K562 (cell line): ENCODE measurements around the gene PPP1R3E. TPM values are rescaled to one million over a fixed set of nuclear protein-coding genes. Genes with fewer than 3 reads are reported as not detected.
A peak's percentile ranks its signal among the peaks of the same experiment; 100 is the strongest.

Experiments used
- ATF1 ChIP-seq, 2 experiments: fragments of 450-650 bp in 1 of 2; IDR thresholded peaks; 2 replicates each; pipeline ENCODE4 v1.6.1; 2016; ENCODE audit warnings: missing compliant biosample characterization in 1 of 2, missing genetic modification characterization in 1 of 2
- E2F3 ChIP-seq: fragments of 250-450 bp; sonication (Bioruptor Pico); IDR thresholded peaks from 2 replicates; pipeline ENCODE4 v1.4.0; 2020; ENCODE audit warnings: mild to moderate bottlenecking
- ELF4 ChIP-seq: fragments of 450-650 bp; formaldehyde crosslinking; IDR thresholded peaks from 2 replicates; pipeline ENCODE4 v1.4.0; 2022; ENCODE audit warnings: missing genetic modification characterization
- FOXJ2 ChIP-seq: fragments of 200-800 bp; sonication (Bioruptor generic); IDR thresholded peaks from 2 replicates; pipeline ENCODE4 v1.6.1; 2016; ENCODE audit warnings: missing genetic modification characterization, missing compliant biosample characterization
- GATAD2A ChIP-seq: fragments of 450-650 bp; IDR thresholded peaks from 2 replicates; pipeline ENCODE4 v1.6.1; 2017
- HCFC1 ChIP-seq: IDR thresholded peaks from 2 replicates; pipeline ENCODE4 v1.6.1; 2012; ENCODE audit warnings: low read depth, low read length, improper control_type of control experiment
- HDAC8 ChIP-seq: fragments of 450-650 bp; IDR thresholded peaks from 2 replicates; pipeline ENCODE4 v1.6.1; 2016; ENCODE audit warnings: mild to moderate bottlenecking, missing genetic modification characterization, moderate library complexity, missing compliant biosample characterization
- KDM2B ChIP-seq: fragments of 250-450 bp; sonication (Bioruptor Pico); IDR thresholded peaks from 2 replicates; pipeline ENCODE4 v1.8.0; 2021; ENCODE audit warnings: mild to moderate bottlenecking, moderate library complexity
- NFE2 ChIP-seq: IDR thresholded peaks from 2 replicates; pipeline ENCODE4 v1.6.1; 2014; ENCODE audit warnings: antibody characterized with exemption, low read depth
- NFIC ChIP-seq: fragments of 450-650 bp; IDR thresholded peaks from 2 replicates; pipeline ENCODE4 v1.6.1; 2017; ENCODE audit warnings: mild to moderate bottlenecking, inconsistent platforms
- NFIX ChIP-seq: fragments of 250-450 bp; sonication (Bioruptor Pico); IDR thresholded peaks from 2 replicates; pipeline ENCODE4 v1.4.0; 2020; ENCODE audit warnings: low read depth, mild to moderate bottlenecking, moderate library complexity
- POLR2AphosphoS5 ChIP-seq: IDR thresholded peaks from 2 replicates; pipeline ENCODE4 v1.6.1; 2011; ENCODE audit warnings: mild to moderate bottlenecking, low read depth, low read length, moderate library complexity; ENCODE audit not compliant: control insufficient read depth, insufficient read depth
- RBM25 ChIP-seq: fragments of 200-400 bp; formaldehyde crosslinking; IDR thresholded peaks from 2 replicates; pipeline ENCODE4 v1.6.1; 2018; ENCODE audit warnings: low read length, low read depth, moderate library complexity; ENCODE audit not compliant: severe bottlenecking
- SNRNP70 ChIP-seq: fragments of 200-400 bp; formaldehyde crosslinking; optimal IDR thresholded peaks from 2 replicates; pipeline ENCODE3; 2017; ENCODE audit warnings: low read depth, low read length
- TOE1 ChIP-seq, 2 experiments: fragments of 450-650 bp in 1 of 2; sonication (generic) in 1 of 2; formaldehyde crosslinking in 1 of 2; IDR thresholded peaks; 2 replicates each; pipeline versions ENCODE4 v1.7.1 to v1.8.0; 2016 to 2022; ENCODE audit warnings: borderline replicate concordance in 2 of 2, mild to moderate bottlenecking in 2 of 2, antibody characterized with exemption in 1 of 2, inconsistent platforms in 1 of 2, low read depth in 1 of 2, missing genetic modification reagents in 1 of 2, moderate library complexity in 1 of 2
- YY1 ChIP-seq, 3 experiments: IDR thresholded peaks; 2 replicates each; pipeline ENCODE4 v1.6.1; 2011; ENCODE audit warnings: low read length in 2 of 3, mild to moderate bottlenecking in 2 of 3, moderate library complexity in 2 of 3, borderline replicate concordance in 1 of 3, control low read depth in 1 of 3, low read depth in 1 of 3; ENCODE audit not compliant: insufficient read depth in 3 of 3, insufficient replicate concordance in 2 of 3, control insufficient read depth in 1 of 3, insufficient read length in 1 of 3; ENCODE audit errors: extremely low read depth in 1 of 3
- ZC3H8 ChIP-seq: fragments of 450-650 bp; IDR thresholded peaks from 2 replicates; pipeline ENCODE4 v1.6.1; 2017
- ZNF24 ChIP-seq: fragments of 450-650 bp; IDR thresholded peaks from 2 replicates; pipeline ENCODE4 v1.6.1; 2016
- ZNF431 ChIP-seq: sonication (generic); formaldehyde crosslinking; IDR thresholded peaks from 2 replicates; pipeline ENCODE4 v1.8.0; 2022; ENCODE audit warnings: mild to moderate bottlenecking, missing genetic modification reagents
- polyA plus RNA-seq, 8 experiments: library from polyadenylated mRNA; depleted of rRNA in 4 of 8; stranded (reverse) in 5 of 8; unstranded in 3 of 8; fragments of >200 nt; fragmentation: Nextera tagmentation in 2 of 8; fragmentation: Illumina TruSeq in 1 of 8; extraction: Ambion mirVana in 2 of 8; extraction: Trizol in 1 of 8; gene quantifications; 2 replicates each; pipeline versions ENCODE4 v1.2.1 to v1.2.3, GENCODE V29; 2011 to 2014; ENCODE audit warnings: inconsistent platforms in 1 of 8, missing spikeins in 1 of 8
- total RNA-seq, 7 experiments: library from RNA; depleted of rRNA in 6 of 7; stranded (reverse); fragments of >200 nt in 6 of 7; fragmentation: Illumina TruSeq in 2 of 7; extraction: Trizol in 2 of 7; gene quantifications; 2 replicates each; pipeline versions ENCODE4 v1.2.1 to v1.2.3, GENCODE V29; 2011 to 2021; ENCODE audit warnings: low replicate concordance in 1 of 7
- TF ChIP-seq, protein P1 (sequence below), 3 experiments: IDR thresholded peaks in 2 of 3; conservative IDR thresholded peaks in 1 of 3; 2 replicates each; pipeline ENCODE4 v1.5.1; 2011 to 2012; ENCODE audit warnings: low read length in 3 of 3, mild to moderate bottlenecking in 3 of 3, control low read depth in 2 of 3, improper control_type of control experiment in 1 of 3, inconsistent platforms in 1 of 3, low read depth in 1 of 3, mixed read lengths in 1 of 3, moderate library complexity in 1 of 3; ENCODE audit not compliant: insufficient read depth in 2 of 3
- TF ChIP-seq, protein P2 (sequence below), 2 experiments: IDR thresholded peaks; 2 replicates each; pipeline ENCODE4 v1.6.1; 2012; ENCODE audit warnings: improper control_type of control experiment in 2 of 2, low read depth in 2 of 2, low read length in 2 of 2, borderline replicate concordance in 1 of 2
- TF ChIP-seq, protein P3 (sequence below), 3 experiments: fragments of 200-800 bp in 1 of 3; sonication (Bioruptor generic) in 1 of 3; sonication (generic) in 1 of 3; formaldehyde crosslinking in 1 of 3; IDR thresholded peaks; 2 replicates each; pipeline versions ENCODE4 v1.6.1 to v1.8.0; 2016 to 2022; ENCODE audit warnings: mild to moderate bottlenecking in 2 of 3, missing compliant biosample characterization in 2 of 3, missing genetic modification characterization in 2 of 3, missing genetic modification reagents in 1 of 3

PPP1R3E gene
- total and polyA plus RNA-seq, 9 of the 15 experiments (the other 6 are each of a cell fraction or from before 2014, with no cell fraction given): 3.2 to 18.4 (median 7.6) TPM

DNA sequence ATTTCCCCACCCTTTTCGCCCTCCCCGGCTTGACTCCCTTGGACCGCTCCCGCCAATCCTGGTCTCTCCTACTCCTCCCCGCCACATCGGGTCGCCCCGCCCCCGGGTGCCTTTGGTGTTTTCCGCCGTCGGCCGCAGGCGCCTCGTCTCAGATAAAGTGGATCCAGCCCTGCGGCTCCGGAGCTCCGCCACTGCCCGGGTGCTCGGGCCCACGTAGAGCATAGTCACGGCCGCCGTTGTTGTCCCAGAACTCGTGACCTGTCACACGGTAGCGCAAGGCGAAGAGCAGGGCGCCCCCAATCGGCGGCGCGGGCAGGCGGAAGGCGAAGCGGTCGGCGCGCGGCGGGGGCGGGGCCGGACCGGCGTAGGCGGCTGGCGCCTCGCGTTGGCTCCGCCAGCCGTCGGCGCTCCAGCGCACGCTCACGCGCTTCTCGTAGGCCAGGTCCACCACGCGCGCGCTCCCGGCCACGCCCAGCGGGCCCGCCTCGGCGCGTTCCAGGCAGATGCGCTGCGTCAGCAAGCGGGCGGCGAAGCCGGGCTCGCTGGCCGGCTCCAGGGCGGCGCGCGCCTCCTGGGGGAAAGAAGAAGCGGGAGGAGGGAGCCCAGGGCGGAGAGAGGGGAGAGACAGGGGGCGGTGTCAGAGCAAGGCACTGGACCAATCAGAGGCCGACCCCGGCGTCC, 1.2 kb downstream of the PPP1R3E start (continued):
- TF ChIP-seq GATAD2A (peak; percentile 54; the same call in 1 of the 2 replicates), E2F3 (CRISPR knock-in tag) (0 out of 2 replicates have a peak, but pooled peaks have one; percentile 46), HCFC1 (peak; percentile 74), NFE2 (peak; percentile 56), RBM25 (peak; percentile 15), ATF1 (CRISPR knock-in tag; IDR thresholded peaks at IDR 0.05) (no peak; the same call in 1 of the 2 replicates), ATF1 (tag; IDR thresholded peaks at IDR 0.05) (peak; percentile 83), YY1 (IDR thresholded peaks at IDR 0.05; ENCODE audit: borderline replicate concordance in 1 of 3, control insufficient read depth in 1 of 3, extremely low read depth in 1 of 3, insufficient read depth in 3 of 3, insufficient read length in 1 of 3, insufficient replicate concordance in 2 of 3, low read depth in 1 of 3, low read length in 2 of 3) (peak in 1 of 3 experiments; percentile 78), NFIC (no peak; the same call in 1 of the 2 replicates), ZNF24 (peak; percentile 83), HDAC8 (tag) (no peak; the same call in 1 of the 2 replicates), ELF4 (CRISPR knock-in tag) (no peak), KDM2B (CRISPR knock-in tag) (peak; percentile 72; the same call in 1 of the 2 replicates), POLR2AphosphoS5 (peak; percentile 54; the same call in 1 of the 2 replicates), FOXJ2 (peak; percentile 94), TOE1 (IDR thresholded peaks at IDR 0.05; ENCODE audit: borderline replicate concordance) (peak; percentile 98), TOE1 (CRISPR knock-in tag; IDR thresholded peaks at IDR 0.05; ENCODE audit: borderline replicate concordance, low read depth) (no peak), ZC3H8 (no peak), ZNF431 (CRISPR knock-in tag) (no peak), SNRNP70 (no peak), NFIX (no peak)
- TF ChIP-seq, protein P1, sequence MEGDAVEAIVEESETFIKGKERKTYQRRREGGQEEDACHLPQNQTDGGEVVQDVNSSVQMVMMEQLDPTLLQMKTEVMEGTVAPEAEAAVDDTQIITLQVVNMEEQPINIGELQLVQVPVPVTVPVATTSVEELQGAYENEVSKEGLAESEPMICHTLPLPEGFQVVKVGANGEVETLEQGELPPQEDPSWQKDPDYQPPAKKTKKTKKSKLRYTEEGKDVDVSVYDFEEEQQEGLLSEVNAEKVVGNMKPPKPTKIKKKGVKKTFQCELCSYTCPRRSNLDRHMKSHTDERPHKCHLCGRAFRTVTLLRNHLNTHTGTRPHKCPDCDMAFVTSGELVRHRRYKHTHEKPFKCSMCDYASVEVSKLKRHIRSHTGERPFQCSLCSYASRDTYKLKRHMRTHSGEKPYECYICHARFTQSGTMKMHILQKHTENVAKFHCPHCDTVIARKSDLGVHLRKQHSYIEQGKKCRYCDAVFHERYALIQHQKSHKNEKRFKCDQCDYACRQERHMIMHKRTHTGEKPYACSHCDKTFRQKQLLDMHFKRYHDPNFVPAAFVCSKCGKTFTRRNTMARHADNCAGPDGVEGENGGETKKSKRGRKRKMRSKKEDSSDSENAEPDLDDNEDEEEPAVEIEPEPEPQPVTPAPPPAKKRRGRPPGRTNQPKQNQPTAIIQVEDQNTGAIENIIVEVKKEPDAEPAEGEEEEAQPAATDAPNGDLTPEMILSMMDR (IDR thresholded peaks at IDR 0.05 in 2 of 3, conservative IDR thresholded peaks at IDR 0.05 in 1 of 3; ENCODE audit: insufficient read depth in 2 of 3, low read depth in 1 of 3, low read length in 3 of 3): peak; percentile 65 to 76 (median 66)
- TF ChIP-seq, protein P2, sequence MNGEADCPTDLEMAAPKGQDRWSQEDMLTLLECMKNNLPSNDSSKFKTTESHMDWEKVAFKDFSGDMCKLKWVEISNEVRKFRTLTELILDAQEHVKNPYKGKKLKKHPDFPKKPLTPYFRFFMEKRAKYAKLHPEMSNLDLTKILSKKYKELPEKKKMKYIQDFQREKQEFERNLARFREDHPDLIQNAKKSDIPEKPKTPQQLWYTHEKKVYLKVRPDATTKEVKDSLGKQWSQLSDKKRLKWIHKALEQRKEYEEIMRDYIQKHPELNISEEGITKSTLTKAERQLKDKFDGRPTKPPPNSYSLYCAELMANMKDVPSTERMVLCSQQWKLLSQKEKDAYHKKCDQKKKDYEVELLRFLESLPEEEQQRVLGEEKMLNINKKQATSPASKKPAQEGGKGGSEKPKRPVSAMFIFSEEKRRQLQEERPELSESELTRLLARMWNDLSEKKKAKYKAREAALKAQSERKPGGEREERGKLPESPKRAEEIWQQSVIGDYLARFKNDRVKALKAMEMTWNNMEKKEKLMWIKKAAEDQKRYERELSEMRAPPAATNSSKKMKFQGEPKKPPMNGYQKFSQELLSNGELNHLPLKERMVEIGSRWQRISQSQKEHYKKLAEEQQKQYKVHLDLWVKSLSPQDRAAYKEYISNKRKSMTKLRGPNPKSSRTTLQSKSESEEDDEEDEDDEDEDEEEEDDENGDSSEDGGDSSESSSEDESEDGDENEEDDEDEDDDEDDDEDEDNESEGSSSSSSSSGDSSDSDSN (IDR thresholded peaks at IDR 0.05; ENCODE audit: borderline replicate concordance in 1 of 2, low read depth in 2 of 2, low read length in 2 of 2): peak; percentile 97 to 99
- TF ChIP-seq, protein P3, sequence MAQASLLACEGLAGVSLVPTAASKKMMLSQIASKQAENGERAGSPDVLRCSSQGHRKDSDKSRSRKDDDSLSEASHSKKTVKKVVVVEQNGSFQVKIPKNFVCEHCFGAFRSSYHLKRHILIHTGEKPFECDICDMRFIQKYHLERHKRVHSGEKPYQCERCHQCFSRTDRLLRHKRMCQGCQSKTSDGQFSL (CRISPR knock-in tag; IDR thresholded peaks at IDR 0.05): no peak
- TF ChIP-seq, protein P3 (tag; IDR thresholded peaks at IDR 0.05): no peak
